ENCODE results near the gene ARSB. TPM values are rescaled to one million over a fixed set of nuclear protein-coding genes. Genes with fewer than 3 reads are reported as not detected.

The ARSB gene
- total RNA-seq, 2 experiments from 2014 or later = 4.4 to 5.2 TPM

DNA sequence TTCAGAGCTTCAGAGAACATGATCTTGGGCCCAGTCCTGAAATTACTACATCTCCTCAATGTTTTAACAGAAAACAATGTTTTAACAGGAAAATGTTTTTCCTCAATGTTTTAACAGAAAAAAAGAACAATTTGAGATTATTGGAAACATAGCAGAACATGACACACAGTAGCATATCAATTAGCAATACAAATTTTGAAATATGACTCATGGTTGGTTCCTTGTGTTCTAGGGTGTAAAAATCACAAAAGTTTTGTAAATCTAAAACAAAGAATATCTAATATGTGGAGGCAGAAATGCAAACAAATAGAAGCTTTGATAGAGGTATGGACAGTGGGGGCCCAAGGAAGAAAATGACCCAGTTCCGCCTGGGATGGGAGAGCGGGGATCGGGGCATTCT is 22.8 kb upstream of the ARSB start:
- Histone ChIP-seq H3K36me3 (ENCODE audit: insufficient read depth, low read length) (no peaks in the 10 kb centered on the region), H3K9me3 (ENCODE audit: control insufficient read depth in 1 of 2, insufficient read depth in 1 of 2, low read length in 2 of 2) (peaks cover 8 to 9% of the 10 kb centered on the region in 2 experiments), H3K4me1 (ENCODE audit: insufficient read depth, low read length) (no peaks in the 10 kb centered on the region), H3K4me3 (ENCODE audit: low read length) (no peak overlapping the region), H3K27me3 (ENCODE audit: control insufficient read depth in 1 of 2, insufficient read depth in 2 of 2, low read length in 2 of 2) (peaks cover 3 to 7% of the 10 kb centered on the region in 2 experiments), H3K27ac (ENCODE audit: low read depth in 1 of 2, low read length in 2 of 2) (no peak overlapping the region)
- DNase-seq = no peak
- POLR2A ChIA-PET = no interaction called here
- TF ChIP-seq, protein P1, sequence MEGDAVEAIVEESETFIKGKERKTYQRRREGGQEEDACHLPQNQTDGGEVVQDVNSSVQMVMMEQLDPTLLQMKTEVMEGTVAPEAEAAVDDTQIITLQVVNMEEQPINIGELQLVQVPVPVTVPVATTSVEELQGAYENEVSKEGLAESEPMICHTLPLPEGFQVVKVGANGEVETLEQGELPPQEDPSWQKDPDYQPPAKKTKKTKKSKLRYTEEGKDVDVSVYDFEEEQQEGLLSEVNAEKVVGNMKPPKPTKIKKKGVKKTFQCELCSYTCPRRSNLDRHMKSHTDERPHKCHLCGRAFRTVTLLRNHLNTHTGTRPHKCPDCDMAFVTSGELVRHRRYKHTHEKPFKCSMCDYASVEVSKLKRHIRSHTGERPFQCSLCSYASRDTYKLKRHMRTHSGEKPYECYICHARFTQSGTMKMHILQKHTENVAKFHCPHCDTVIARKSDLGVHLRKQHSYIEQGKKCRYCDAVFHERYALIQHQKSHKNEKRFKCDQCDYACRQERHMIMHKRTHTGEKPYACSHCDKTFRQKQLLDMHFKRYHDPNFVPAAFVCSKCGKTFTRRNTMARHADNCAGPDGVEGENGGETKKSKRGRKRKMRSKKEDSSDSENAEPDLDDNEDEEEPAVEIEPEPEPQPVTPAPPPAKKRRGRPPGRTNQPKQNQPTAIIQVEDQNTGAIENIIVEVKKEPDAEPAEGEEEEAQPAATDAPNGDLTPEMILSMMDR (IDR thresholded peaks at IDR 0.05) = no peak
- ATAC-seq (ENCODE audit: poor library complexity) = no peak
- CTCF ChIA-PET = interaction anchor here (0.9 kb wide), 1 partner anchor 17 kb away, joined by 3 read pairs; no protein-coding TSS in a partner anchor
- intact Hi-C loops (cut with DNase I, micrococcal nuclease) = no loop called here
- Mint-ChIP-seq H3K4me1 (ENCODE audit: low read depth) (no peaks in the 10 kb centered on the region), H3K27ac (no peak overlapping the region), H3K27me3 (peaks cover 20% of the 10 kb centered on the region), H3K36me3 (ENCODE audit: low read depth) (no peaks in the 10 kb centered on the region), H3K4me3 (no peak overlapping the region), H3K9me3 (no peaks in the 10 kb centered on the region)

- no peaks in the 10 kb centered on the region for H3K36me3 ChIP-seq (ENCODE audit: insufficient read depth, low read length)
- TF ChIP-seq, protein P1 (IDR thresholded peaks at IDR 0.05) = no peak
- H3K4me1 ChIP-seq (ENCODE audit: insufficient read depth, low read length) = no peaks in the 10 kb centered on the region
- intact Hi-C loops (cut with DNase I, micrococcal nuclease) = no loop called here
- ChIA-PET POLR2A (interaction anchor here (0.7 kb wide), 1 partner anchor 464 kb away, joined by 3 read pairs; no protein-coding TSS in a partner anchor), CTCF (no interaction called here)
- no peaks in the 10 kb centered on the region for H3K36me3 Mint-ChIP-seq (ENCODE audit: low read depth)
- H3K4me3 Mint-ChIP-seq = no peak overlapping the region
- H3K9me3 Mint-ChIP-seq = no peaks in the 10 kb centered on the region
- no peaks in the 10 kb centered on the region for H3K9me3 ChIP-seq (ENCODE audit: control insufficient read depth in 1 of 2, insufficient read depth in 1 of 2, low read length in 2 of 2)
- peaks cover 3 to 14% of the 10 kb centered on the region in 2 experiments for H3K27me3 ChIP-seq (ENCODE audit: control insufficient read depth in 1 of 2, insufficient read depth in 2 of 2, low read length in 2 of 2)
- no peaks in the 10 kb centered on the region for H3K4me1 Mint-ChIP-seq (ENCODE audit: low read depth)
- ATAC-seq (ENCODE audit: poor library complexity) = no peak
- H3K4me3 ChIP-seq (ENCODE audit: low read length) = no peak overlapping the region
- no peak overlapping the region for H3K27ac Mint-ChIP-seq
- H3K27ac ChIP-seq (ENCODE audit: low read depth in 1 of 2, low read length in 2 of 2) = no peak overlapping the region
- H3K27me3 Mint-ChIP-seq = peaks cover 14% of the 10 kb centered on the region
- DNase-seq = no peak
These were observed 21.0 kb upstream of the ARSB start for GRCh38 chr5:79005936-79006631.

- H3K27me3 Mint-ChIP-seq = peaks cover 16% of the 10 kb centered on the region
- H3K36me3 Mint-ChIP-seq (ENCODE audit: low read depth) = no peaks in the 10 kb centered on the region
- no peaks in the 10 kb centered on the region for H3K4me1 Mint-ChIP-seq (ENCODE audit: low read depth)
These were observed 20.0 kb upstream of the ARSB start for GRCh38 chr5:79005151-79005550.

More at GRCh38 chr5:79005151-79005550, 20.0 kb upstream of the ARSB start:
- H3K4me3 ChIP-seq (ENCODE audit: low read length) = no peak overlapping the region
- ATAC-seq (ENCODE audit: poor library complexity) (no peak), DNase-seq (no peak)
- no peaks in the 10 kb centered on the region for H3K36me3 ChIP-seq (ENCODE audit: insufficient read depth, low read length)
- H3K9me3 ChIP-seq (ENCODE audit: control insufficient read depth in 1 of 2, insufficient read depth in 1 of 2, low read length in 2 of 2) = no peaks in the 10 kb centered on the region
- ChIA-PET POLR2A (no interaction called here), CTCF (no interaction called here)
- TF ChIP-seq, protein P1 (IDR thresholded peaks at IDR 0.05) = no peak
- Mint-ChIP-seq H3K4me3 (no peak overlapping the region), H3K9me3 (no peaks in the 10 kb centered on the region), H3K27ac (no peak overlapping the region)
- no peak overlapping the region for H3K27ac ChIP-seq (ENCODE audit: low read depth in 1 of 2, low read length in 2 of 2)
- no peaks in the 10 kb centered on the region for H3K4me1 ChIP-seq (ENCODE audit: insufficient read depth, low read length)
- H3K27me3 ChIP-seq (ENCODE audit: control insufficient read depth in 1 of 2, insufficient read depth in 2 of 2, low read length in 2 of 2) = peaks cover 3 to 14% of the 10 kb centered on the region in 2 experiments
- intact Hi-C loops (cut with DNase I, micrococcal nuclease) = no loop called here

Measured in CD4-positive, alpha-beta T cell (primary cell).